Right lobe of liver (tissue), 4 donors: ENCODE data around the gene IL1RAP.

Source experiments
- CTCF ChIP-seq, 4 donors: fragments of 200-600 bp in 3 of 4; fragments of 450-650 bp in 1 of 4; IDR thresholded peaks; one replicate each; pipeline versions ENCODE4 v1.5.1 to v1.8.0; 2016 to 2022; ENCODE audit warnings: antibody characterized with exemption in 4 of 4, mild to moderate bottlenecking in 2 of 4
- POLR2A ChIP-seq: fragments of 450-650 bp; IDR thresholded peaks from one replicate; pipeline ENCODE4 v1.6.1; 2017; ENCODE audit warnings: antibody characterized with exemption, mild to moderate bottlenecking
- donor health status: DM: no; HTN: no; CAD: no.
- donor health status: DM: no; HTN: no; CAD: no.
- donor health status: DM: no; HTN: yes; CAD: no.

GRCh38 chr3:190538288-190538687 lies 24.4 kb downstream of the IL1RAP start:
- TF ChIP-seq CTCF (IDR thresholded peaks at IDR 0.05) (no peak), POLR2A (no peak)
